Astrocyte (in vitro differentiated cells and primary cell): Measurements from ENCODE around the gene GALNT17.

Experiments used
- EZH2 ChIP-seq: IDR thresholded peaks from 2 replicates; pipeline ENCODE4 v1.6.1; 2012; ENCODE audit warnings: mild to moderate bottlenecking, low read length, inconsistent platforms; ENCODE audit not compliant: insufficient read depth
- TF ChIP-seq, protein P1 (sequence below): IDR thresholded peaks from 2 replicates; pipeline ENCODE4 v1.5.1; 2011; ENCODE audit warnings: low read depth, mild to moderate bottlenecking, inconsistent platforms, low read length, moderate library complexity; ENCODE audit not compliant: insufficient read depth

- TF ChIP-seq, protein P1, sequence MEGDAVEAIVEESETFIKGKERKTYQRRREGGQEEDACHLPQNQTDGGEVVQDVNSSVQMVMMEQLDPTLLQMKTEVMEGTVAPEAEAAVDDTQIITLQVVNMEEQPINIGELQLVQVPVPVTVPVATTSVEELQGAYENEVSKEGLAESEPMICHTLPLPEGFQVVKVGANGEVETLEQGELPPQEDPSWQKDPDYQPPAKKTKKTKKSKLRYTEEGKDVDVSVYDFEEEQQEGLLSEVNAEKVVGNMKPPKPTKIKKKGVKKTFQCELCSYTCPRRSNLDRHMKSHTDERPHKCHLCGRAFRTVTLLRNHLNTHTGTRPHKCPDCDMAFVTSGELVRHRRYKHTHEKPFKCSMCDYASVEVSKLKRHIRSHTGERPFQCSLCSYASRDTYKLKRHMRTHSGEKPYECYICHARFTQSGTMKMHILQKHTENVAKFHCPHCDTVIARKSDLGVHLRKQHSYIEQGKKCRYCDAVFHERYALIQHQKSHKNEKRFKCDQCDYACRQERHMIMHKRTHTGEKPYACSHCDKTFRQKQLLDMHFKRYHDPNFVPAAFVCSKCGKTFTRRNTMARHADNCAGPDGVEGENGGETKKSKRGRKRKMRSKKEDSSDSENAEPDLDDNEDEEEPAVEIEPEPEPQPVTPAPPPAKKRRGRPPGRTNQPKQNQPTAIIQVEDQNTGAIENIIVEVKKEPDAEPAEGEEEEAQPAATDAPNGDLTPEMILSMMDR: no peak
- no peak for TF ChIP-seq EZH2
Observed at GRCh38 chr7:71687286-71687685, 555.3 kb downstream of the GALNT17 start.
